RPMI8226 (cell line): ENCODE measurements around the gene IGLON5.

Experiments used
- DNase-seq: peaks from one replicate; pipeline ENCODE4 v3.0.0-alpha.2; 2015

Gene IGLON5

DNA sequence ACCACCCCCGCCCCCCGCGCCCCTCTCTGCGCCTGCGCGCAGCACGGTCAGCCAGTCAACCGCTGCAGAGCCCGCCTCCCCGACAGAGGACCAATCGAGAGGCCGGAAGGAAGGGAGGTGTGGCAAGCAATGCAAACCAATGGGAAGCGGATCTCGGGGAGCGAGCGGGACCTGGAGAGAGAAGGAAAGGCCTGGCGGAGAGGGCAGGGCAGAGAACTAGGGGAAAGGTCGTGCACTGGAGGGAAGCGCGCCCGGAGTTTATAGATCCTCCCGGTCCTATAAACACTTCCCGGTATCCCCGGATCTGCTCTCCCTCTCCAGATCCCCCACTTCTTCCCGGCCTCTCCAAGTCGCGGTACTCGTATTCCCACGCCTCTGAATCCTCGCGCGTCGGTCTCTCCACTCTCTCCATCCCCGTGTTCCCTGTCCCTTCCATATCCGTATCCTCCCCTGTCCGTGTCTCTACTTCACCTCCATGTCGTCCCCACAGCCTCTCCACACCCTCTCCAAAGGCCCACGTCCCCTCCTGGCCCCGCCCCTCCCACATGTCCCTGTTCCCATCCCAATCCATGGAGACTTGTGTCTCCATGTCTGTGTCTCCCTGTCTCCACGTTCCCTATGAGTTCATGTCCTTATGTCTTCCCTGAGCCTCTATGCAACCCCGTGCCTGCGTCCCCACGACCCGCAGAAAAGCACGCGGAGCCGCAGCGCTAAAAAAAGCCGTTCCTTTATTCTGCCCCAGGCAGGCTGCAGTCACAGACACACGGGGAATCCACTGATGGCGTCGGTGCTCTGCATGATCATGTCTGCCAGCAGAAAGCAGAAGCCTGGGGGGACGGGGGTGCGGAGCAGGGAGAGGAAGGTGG lies 55.2 kb downstream of the IGLON5 start:
- peak; percentile 97 for DNase-seq

DNA sequence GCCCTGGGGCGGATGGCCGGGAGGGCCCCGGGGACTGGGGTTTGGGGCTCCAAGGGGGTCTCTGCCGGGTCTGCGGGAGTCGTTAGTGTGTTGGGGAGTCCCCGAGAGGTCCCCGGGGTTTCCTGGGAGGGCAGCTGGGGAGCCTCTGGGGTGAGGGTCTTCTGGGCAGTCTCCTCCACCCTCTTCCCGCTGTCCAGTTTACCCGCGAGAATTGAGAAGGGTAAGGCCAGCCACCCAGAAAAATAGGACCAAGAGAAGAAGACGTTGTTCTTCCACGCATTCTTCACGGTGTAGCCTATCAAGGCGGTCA lies 55.8 kb downstream of the IGLON5 start:
- DNase-seq = no peak

DNA sequence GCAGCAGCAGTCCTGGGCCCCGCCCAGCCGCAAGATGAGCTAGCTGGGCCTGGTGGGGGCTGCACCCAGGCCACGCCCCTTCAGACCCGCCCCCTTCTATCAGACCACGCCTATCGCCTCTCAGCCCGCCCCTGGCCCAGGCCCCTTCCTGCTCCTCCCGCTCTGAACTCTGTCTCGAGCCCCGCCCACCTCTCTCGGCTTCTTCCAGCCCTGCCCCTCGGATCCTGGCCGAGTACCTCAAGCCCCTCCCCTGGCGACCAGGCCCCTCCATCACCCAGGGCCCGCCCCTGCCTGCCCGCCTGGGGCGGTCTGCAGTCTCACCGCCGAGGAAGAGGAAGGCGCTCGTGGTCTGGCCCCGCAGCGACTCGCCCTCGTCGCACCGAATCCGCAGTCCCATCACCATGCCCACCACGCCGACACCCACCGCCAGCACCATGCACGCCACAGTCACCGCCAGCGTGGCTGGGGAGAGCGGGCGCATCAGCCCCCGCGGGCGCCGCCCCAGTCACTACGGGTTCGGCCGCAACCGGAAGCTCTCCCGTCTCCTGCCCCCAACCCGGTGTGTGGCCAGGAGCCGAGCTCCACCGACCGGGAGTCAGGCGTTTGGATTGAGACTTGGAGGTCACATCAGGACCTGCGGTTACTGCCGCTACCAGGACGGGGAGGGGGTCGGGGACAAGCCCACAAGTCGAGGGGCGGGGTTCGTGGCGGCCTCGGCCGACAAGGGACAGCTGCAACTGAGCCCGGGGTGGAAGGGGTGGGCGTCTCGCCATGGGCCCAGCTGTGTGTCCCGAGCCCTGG lies 56.3 kb downstream of the IGLON5 start:
- peak; percentile 98 for DNase-seq

DNA sequence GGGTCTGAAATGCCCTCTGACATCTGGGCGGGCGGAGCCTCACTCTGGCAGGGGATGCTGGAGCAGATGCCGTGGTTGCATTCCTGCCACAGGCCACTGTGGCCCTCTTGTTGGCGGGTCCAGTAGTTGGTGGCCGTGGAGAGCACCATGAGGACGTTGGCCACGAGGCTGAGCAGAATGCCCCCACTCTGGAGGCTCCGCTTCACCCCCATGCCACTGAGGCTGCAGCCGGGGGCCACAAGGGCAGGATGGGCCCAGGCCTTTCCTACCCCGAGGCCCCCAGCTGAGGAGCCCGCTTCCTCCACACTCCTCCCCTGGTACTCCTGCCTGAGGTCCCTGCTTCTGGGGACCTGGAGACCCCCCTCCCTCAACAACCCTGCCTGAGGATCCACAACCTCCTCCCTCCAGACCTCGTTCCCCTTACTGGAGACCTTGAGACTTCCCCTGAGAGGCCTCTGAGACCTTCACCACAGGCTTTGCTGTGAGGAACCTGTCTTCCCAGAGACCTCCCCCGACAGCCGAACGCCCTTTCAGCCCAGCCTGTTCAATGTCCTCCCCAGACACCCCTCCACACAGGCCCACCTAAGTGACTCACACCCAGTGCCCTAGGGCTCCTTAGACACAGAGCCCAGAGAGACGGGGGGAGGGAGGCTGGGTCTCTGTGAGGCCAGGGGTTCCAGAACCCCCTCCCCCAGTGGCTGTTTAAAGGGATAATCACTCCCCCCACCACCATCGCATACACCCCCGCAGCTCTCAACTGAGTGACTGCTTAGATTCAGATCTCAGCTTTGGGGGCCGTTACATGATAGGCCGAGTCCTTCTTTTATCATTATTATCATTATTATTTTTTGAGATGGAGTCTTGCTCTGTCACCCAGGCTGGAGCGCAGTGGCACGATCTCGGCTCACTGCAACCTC lies 57.2 kb downstream of the IGLON5 start, which contains the start of gene CLDND2:
Gene CLDND2, minus strand, starts transcription at position 638 of the 917 bp plus-strand sequence. Its CDS starts 426 bp downstream, at position 212.
- DNase-seq = no peak

DNA sequence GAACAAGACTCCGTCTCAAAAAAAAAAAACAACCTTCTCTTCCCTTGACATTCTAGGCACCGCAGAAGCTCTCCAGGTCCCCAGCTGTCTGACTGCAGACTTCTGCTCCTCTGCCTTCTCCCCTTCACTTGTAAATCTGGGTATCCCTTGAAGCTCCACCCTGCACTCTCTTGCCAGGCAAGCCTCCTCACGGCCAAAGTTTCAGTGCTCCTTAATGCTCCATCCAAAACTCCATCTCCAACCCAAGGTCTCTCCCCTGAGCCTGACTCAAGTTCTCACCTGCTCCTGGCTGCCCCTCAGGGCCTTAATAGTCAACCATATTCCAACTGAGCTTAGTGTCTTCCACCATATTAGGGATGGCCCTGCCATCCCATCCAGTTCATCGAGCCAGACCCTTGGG lies 58.8 kb downstream of the IGLON5 start:
- DNase-seq = no peak

DNA sequence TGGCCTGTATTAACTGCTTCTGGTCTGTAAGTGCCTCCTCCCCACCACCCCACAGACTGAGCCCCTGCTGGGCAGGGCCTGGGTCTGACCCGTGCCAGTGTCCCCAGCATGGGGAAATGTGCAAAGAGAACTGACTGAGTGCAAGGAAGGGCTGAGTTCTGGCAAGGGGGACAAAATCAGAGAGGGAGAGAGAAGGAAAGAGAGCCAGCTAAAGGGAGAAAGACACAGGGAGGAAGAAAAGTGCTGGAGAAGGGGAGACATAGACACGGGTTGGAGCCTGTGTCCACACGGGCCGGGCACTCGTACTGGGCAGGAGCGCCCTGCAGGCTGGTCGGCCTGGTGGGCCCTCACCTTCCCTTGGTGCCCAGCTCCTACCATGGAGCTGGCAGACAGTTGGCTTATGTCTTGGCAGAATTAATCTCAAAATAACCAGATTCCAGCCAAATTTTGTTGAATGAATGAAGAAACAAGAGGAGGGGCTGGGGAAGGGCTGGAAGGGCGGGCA lies 59.8 kb downstream of the IGLON5 start:
- no peak for DNase-seq

DNA sequence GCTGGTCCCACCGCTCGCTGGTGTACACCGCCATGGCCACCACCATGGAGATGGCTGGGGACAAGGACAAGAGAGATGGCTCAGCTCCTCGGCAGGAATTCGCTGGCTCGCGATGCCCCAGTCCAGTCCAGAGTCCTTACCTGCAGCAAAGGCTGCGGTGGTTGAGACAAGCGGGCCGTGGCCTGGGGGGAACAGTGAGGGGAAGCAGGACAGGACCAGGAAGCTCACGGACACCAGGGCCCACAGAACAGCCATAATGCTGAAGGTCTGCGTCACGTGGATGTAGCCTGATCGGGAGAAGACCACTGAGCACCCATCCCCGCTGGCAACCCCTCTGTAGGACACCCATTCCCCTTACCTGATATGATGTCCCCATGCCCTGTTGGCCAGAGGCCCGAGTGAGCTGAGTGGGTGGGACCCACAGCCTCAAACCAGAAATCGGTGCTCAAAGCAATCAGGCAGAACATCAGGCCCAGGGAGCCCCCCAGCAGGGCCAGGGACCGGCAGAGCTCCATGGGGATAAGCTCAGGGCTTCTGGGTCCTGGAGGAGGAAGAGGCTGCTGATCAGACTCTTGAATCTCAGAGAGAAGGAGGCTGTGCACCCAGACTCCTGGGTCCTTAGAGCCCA lies 60.7 kb downstream of the IGLON5 start:
- DNase-seq = no peak

DNA sequence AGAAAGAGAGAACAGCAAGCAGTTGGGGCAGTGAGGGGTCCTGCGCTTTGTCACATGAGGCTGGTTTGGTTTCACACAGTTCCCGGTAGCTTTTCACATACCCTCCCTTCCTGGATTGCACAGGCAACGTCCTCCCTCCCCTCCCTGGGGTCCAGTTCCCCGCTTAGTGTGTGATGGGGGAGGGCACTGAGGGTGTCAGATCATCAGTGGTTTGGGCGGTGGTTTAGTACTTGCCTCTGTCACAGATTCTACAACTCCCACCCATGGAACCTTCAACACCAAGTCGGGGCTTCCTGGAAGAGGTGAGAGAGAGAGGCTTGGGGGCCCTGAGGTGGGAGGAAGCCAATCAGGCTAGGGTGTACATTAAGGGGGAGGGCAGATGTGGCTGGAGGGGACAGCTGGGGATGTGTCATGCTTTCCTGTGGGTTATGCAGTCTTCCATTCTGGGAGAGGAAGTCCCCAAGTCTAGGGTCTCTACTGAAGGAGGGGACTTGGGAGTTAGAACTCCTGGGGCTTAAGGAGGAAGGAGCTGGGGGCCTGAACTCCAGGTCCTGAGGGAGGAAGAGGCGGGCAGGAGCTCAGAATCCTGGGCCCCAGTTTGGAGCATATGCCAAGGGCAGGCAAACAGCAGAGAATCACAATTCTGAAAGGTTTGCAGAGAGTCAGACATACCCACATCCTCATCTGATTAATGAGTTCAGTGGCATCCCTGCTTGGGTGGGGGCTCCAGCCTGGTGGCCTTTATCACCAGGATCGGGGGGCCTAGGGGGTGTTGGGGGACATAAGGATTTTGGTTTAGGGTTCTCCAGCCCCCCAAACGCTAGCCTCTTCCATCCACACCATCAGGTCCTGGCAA lies 61.4 kb downstream of the IGLON5 start, which contains the start of gene NKG7:
Gene NKG7, minus strand, starts transcription at position 6 of the 856 bp plus-strand sequence. CDS start 119 bp downstream, outside the sequence.
- DNase-seq = no peak

DNA sequence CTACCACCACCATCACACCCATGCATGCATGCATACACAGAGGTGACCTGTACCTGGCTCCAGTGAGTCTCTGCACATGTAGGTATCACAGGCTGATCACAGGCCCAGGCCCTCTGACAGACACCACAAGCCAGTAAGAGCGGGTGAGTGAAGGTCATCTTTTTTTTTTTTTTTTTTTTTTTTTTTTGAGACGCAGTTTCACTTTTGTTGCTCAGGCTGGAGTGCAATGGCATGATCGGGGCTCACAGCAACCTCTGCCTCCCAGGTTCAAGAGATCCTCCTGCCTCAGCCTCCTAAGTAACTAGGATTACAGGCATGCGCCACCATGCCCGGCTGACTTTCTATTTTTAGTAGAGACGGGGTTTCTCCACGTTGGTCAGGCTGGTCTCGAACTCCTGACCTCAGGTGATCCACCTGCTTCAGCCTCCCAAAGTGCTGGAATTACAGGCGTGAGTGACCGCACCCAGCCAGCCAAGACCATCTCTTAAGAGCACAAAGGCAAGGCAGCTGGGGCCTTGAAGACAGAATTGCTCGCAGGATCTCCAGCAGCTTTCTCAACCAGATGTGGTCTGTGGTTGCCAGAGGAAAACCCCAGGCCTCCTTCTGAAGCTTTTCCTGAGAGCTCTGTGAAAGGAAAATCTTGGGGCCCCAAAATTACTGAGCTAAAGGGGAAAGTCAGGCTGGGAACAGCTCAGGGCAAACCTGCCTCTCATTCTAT lies 64.2 kb downstream of the IGLON5 start:
- no peak for DNase-seq

DNA sequence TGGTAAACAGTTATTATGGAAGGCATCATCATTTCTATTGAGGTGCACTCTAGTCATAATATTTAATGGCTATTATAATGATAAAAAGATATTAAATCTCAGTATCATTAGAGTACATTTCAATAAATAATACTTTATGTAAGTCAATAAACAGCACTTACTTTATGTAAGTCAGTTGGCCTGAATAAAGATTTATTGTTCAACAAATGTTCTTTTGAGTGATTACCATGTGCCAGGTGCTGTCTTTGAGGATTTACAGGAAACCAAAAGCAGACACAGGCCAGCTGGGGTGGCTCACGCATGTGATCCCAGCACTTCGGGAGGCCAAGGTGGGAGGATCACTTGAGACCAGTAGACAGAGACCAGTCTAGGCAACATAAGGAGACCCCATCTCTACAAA lies 66.0 kb downstream of the IGLON5 start:
- DNase-seq = no peak

DNA sequence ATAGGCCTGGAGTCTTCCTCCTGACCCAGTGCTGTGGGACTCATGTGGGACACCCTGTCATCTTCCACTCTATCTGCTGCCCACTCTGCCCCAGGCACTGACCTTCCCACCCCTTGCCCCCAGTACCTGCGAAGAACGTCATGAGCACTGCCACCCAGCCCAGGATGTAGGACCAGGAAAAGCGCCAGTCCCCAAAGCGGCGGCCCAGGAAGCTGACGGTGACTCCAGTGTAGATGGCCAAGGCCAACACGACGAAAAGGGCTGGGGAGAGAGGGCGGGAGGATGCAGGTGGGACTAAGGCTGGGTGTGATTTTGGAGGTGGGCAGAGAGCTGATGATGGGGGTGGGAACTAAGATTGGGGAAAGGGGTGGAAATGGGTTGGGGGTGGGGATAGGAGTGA lies 68.9 kb downstream of the IGLON5 start:
- no peak for DNase-seq
